Spinal cord (tissue), 10 donors: ENCODE data around the gene FITM1. TPM values are rescaled to one million over a fixed set of nuclear protein-coding genes. Genes with fewer than 3 reads are reported as not detected.
A peak's percentile ranks its signal among the peaks of the same experiment; 100 is the strongest.

ENCODE experiments used
- DNase-seq, 6 donors: peaks; one replicate each; pipeline versions ENCODE4 v3.0.0 to v3.0.0-alpha.2; 2013 to 2015; ENCODE audit warnings: low spot score in 6 of 6, low read depth in 4 of 6
- H3K27ac ChIP-seq: one replicate; pipeline ENCODE4 v1.5.1; 2013; ENCODE audit warnings: low read depth, low read length, control low read depth
- H3K27me3 ChIP-seq: one replicate; pipeline ENCODE4 v1.6.1; 2013; ENCODE audit warnings: low read length; ENCODE audit not compliant: control insufficient read depth, insufficient read depth
- H3K36me3 ChIP-seq: one replicate; pipeline ENCODE4 v1.6.1; 2013; ENCODE audit warnings: low read length; ENCODE audit not compliant: control insufficient read depth, insufficient read depth
- H3K4me1 ChIP-seq: one replicate; pipeline ENCODE4 v1.6.1; 2013; ENCODE audit warnings: low read length; ENCODE audit not compliant: control insufficient read depth, insufficient read depth
- H3K4me3 ChIP-seq: one replicate; pipeline ENCODE4 v1.5.1; 2013; ENCODE audit warnings: low read depth, low read length, control low read depth
- H3K9me3 ChIP-seq: one replicate; pipeline ENCODE4 v1.6.1; 2013; ENCODE audit warnings: low read length; ENCODE audit not compliant: control insufficient read depth, insufficient read depth
- WGBS: methylation state at CpG from one replicate; pipeline ENCODE4 v1.1.5; 2013; ENCODE audit warnings: missing lambda C conversion rate; ENCODE audit not compliant: insufficient coverage; 5-methylcytosine and 5-hydroxymethylcytosine counted together
- polyA plus RNA-seq, 2 donors: library from polyadenylated mRNA; unstranded; fragments of 120-200 nt; gene quantifications; one replicate each; pipeline ENCODE4 v1.2.1, GENCODE V29; 2013; ENCODE audit not compliant: insufficient read length in 2 of 2
- total RNA-seq, 2 donors: library from RNA; depleted of rRNA in 1 of 2; stranded (reverse); fragments of 120-200 nt in 1 of 2; fragments of >200 nt in 1 of 2; gene quantifications; one replicate each; pipeline versions ENCODE4 v1.2.3 to v1.2.4, GENCODE V29; 2013 to 2014
- donor health status: healthy.

Gene FITM1
- total and polyA plus RNA-seq, 4 donors, result 0.77 to 1.2 (median 1.1) TPM; not detected in 1

DNA sequence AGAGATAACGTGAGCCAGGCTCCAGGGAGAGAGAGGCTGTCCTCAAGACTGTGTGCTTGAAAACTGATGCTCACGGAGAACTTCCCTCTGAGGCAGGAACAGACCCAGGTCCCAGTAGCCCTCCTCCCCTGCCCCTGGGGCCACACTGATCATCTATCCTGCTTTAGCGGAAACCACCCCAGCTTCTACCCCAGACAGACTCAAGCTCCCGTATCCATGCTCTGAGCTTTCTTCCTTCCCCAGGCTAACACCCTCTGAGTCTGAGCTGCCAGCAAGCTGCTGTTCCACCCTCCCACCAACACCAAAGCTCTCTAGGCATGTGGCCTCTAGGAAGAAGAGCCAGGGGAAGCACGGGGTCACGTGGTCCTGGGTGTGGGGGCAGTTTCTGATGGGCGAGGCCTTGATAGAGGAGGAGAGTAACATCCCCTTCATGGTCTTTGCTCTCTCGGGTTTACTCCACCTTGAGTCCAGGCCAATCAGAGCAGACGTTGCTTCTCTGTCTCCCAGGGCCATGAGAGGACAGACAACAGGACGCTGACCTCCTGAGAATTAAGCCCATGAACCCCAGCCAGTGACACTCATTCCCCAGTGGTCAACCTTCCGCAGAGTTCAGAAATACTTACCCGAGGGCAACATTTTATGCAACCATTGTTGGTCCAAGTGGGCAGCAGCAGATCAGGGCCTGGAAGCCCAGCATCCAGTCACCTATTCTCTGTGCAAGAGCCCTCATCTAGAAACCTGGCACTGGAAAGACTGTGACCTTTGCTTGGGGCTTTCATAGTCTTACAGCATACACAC lies 35.0 kb upstream of the FITM1 start:
- Histone ChIP-seq H3K4me1 (peaks cover 32% of the 10 kb centered on the region), H3K4me3 (peak overlapping the region; percentile 65), H3K27me3 (no peaks in the 10 kb centered on the region), H3K36me3 (peaks cover 10% of the 10 kb centered on the region), H3K9me3 (no peaks in the 10 kb centered on the region), H3K27ac (peak overlapping the region; percentile 42)
- DNase-seq, result no peak
- WGBS, result 69% methylated on average over 9 of the region's 12 CpGs

- H3K27me3 ChIP-seq, result no peaks in the 10 kb centered on the region
- peaks cover 31% of the 10 kb centered on the region for H3K4me1 ChIP-seq
- H3K27ac ChIP-seq, result no peak overlapping the region
- H3K36me3 ChIP-seq, result peaks cover 10% of the 10 kb centered on the region
- WGBS, result 94% methylated on average over 7 of the region's 8 CpGs
- H3K9me3 ChIP-seq, result no peaks in the 10 kb centered on the region
- no peak for DNase-seq
- no peak overlapping the region for H3K4me3 ChIP-seq
Measured at GRCh38 chr14:24096545-24097181, 33.8 kb upstream of the FITM1 start.

DNA sequence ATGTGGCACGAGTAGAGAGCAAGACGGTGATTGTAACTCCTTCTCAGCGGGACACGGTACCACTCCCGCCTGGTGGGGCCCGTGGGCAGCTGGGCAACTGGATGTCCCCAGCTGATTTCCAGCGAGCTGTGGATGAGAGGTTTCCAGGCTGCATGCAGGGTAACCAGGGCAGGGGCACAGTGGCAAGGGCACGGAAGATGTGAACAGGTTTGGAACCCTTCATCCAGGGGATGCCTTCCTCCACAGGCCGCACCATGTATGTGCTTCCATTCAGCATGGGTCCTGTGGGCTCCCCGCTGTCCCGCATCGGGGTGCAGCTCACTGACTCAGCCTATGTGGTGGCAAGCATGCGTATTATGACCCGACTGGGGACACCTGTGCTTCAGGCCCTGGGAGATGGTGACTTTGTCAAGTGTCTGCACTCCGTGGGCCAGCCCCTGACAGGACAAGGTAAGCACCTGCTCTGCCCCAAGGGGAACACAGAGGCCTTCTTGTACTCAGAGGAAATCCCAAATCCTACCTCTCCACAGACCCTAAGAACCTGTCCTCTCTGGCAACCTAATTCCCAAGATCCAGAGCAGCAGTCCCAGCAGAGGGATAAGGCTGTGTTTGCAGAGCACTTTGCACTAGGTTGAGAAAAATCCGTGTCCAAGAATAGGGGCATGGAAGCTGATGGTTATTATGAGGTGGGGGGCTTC lies 32.1 kb upstream of the FITM1 start:
- peaks cover 10% of the 10 kb centered on the region for H3K36me3 ChIP-seq
- H3K4me3 ChIP-seq, result no peak overlapping the region
- WGBS, result 93% methylated on average over 16 of the region's 16 CpGs
- H3K27ac ChIP-seq, result no peak overlapping the region
- no peak for DNase-seq
- H3K9me3 ChIP-seq, result no peaks in the 10 kb centered on the region
- H3K4me1 ChIP-seq, result peaks cover 29% of the 10 kb centered on the region
- H3K27me3 ChIP-seq, result no peaks in the 10 kb centered on the region

GRCh38 chr14:24098927-24099813 lies 31.3 kb upstream of the FITM1 start:
- no peak overlapping the region for H3K27ac ChIP-seq
- 65% methylated on average over 15 of the region's 17 CpGs for WGBS

GRCh38 chr14:24100197-24100981 lies 30.1 kb upstream of the FITM1 start:
- DNase-seq, result no peak
- 95% methylated on average over 3 of the region's 4 CpGs for WGBS
- Histone ChIP-seq H3K4me3 (no peak overlapping the region), H3K27ac (no peak overlapping the region), H3K4me1 (peaks cover 9% of the 10 kb centered on the region), H3K9me3 (no peaks in the 10 kb centered on the region), H3K27me3 (no peaks in the 10 kb centered on the region), H3K36me3 (peaks cover 13% of the 10 kb centered on the region)

More at GRCh38 chr14:24098927-24099813, 31.3 kb upstream of the FITM1 start:
- no peaks in the 10 kb centered on the region for H3K9me3 ChIP-seq
- peaks cover 21% of the 10 kb centered on the region for H3K4me1 ChIP-seq
- H3K27me3 ChIP-seq, result no peaks in the 10 kb centered on the region
- H3K36me3 ChIP-seq, result peaks cover 13% of the 10 kb centered on the region
- no peak overlapping the region for H3K4me3 ChIP-seq
- DNase-seq, result no peak

DNA sequence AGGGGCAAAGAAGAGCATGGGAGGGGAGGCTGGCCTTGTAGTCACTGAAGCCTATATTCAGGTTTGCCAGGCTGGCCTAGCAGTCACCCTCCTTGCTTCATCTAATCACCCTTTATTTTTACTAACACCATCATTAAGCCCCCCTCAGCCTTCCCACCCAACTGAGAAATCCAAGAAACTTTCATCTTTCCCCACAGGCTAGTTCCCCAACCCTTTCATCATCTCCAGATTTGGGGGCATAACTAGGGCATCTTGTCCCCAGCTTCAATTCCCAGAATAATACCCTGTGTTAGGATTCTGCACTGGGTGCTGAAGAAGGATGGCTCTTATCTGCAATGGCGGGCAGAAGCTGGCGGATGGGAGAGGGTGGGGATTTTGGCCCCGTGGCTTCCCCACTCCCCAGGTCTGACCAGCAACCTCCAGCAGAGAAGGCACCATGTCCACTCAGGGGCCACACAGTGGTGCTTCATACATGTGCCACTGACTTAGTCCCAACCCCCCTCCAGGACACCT lies 29.4 kb upstream of the FITM1 start:
- DNase-seq, result no peak
- Histone ChIP-seq H3K27ac (no peak overlapping the region), H3K36me3 (peaks cover 13% of the 10 kb centered on the region), H3K27me3 (no peaks in the 10 kb centered on the region), H3K4me3 (no peak overlapping the region), H3K9me3 (no peaks in the 10 kb centered on the region), H3K4me1 (peaks cover 4% of the 10 kb centered on the region)
- WGBS, result 90% methylated on average over 2 of the region's 3 CpGs

- Histone ChIP-seq H3K4me1 (peaks cover 4% of the 10 kb centered on the region), H3K27ac (no peak overlapping the region), H3K27me3 (no peaks in the 10 kb centered on the region), H3K9me3 (no peaks in the 10 kb centered on the region), H3K4me3 (no peak overlapping the region), H3K36me3 (peaks cover 13% of the 10 kb centered on the region)
- no peak for DNase-seq
- WGBS, result 88% methylated on average over 6 of the region's 7 CpGs
Measured at GRCh38 chr14:24102357-24103048, 28.0 kb upstream of the FITM1 start.

GRCh38 chr14:24103451-24103850 lies 27.0 kb upstream of the FITM1 start:
- no peaks in the 10 kb centered on the region for H3K9me3 ChIP-seq
- no peak for DNase-seq
- WGBS, result 96% methylated on average over 13 of the region's 13 CpGs
- H3K4me1 ChIP-seq, result peaks cover 4% of the 10 kb centered on the region
- H3K36me3 ChIP-seq, result peaks cover 9% of the 10 kb centered on the region
- H3K4me3 ChIP-seq, result no peak overlapping the region
- no peak overlapping the region for H3K27ac ChIP-seq
- no peaks in the 10 kb centered on the region for H3K27me3 ChIP-seq
